RPMI7951 (cell line): Measurements from ENCODE around the gene ITSN1. TPM values are rescaled to one million over a fixed set of nuclear protein-coding genes. Genes with fewer than 3 reads are reported as not detected.
A peak's percentile ranks its signal among the peaks of the same experiment; 100 is the strongest.
"Not testable (repeated sequence)": the region's sequence is repeated elsewhere in the genome, so short reads cannot be mapped to it uniquely, and the experiment has no call there.

Experiments used
- DNase-seq: peaks from one replicate; pipeline ENCODE4 v3.0.0-alpha.2; 2012; ENCODE audit warnings: low read depth
- total RNA-seq: library from RNA; depleted of rRNA; stranded (reverse); fragments of >200 nt; shearing (Covaris generic); gene quantifications from 2 replicates; pipeline ENCODE4 v1.2.3, GENCODE V29; 2014; rRNA removed

The ITSN1 gene
- total RNA-seq = 25.8 and 32.0 TPM in 2 replicates

GRCh38 chr21:33642027-33642895, at the start of gene ITSN1:
TSS of gene ITSN1 (plus strand) at chr21:33642501. CDS start at chr21:33718829, 76,328 bp downstream.
- DNase-seq = peak; percentile 98

GRCh38 chr21:33598051-33598450, 44.2 kb upstream of the ITSN1 start:
- no peak for DNase-seq

- DNase-seq = peak; percentile 29
These were observed 33.7 kb upstream of the ITSN1 start for GRCh38 chr21:33608559-33608958.

GRCh38 chr21:33611006-33611744, 31.1 kb upstream of the ITSN1 start:
- no peak for DNase-seq

- DNase-seq = not testable (repeated sequence)
These were observed 24.7 kb upstream of the ITSN1 start for GRCh38 chr21:33617565-33617964.

- no peak for DNase-seq
These were observed 23.9 kb upstream of the ITSN1 start for GRCh38 chr21:33618407-33618806.

GRCh38 chr21:33619726-33620125, 22.6 kb upstream of the ITSN1 start:
- no peak for DNase-seq

- DNase-seq = no peak
These were observed 20.0 kb upstream of the ITSN1 start for GRCh38 chr21:33622253-33622652.

- not testable (repeated sequence) for DNase-seq
These were observed 16.1 kb upstream of the ITSN1 start for GRCh38 chr21:33626151-33626550.

GRCh38 chr21:33634254-33634653, 8.0 kb upstream of the ITSN1 start:
- DNase-seq = no peak

GRCh38 chr21:33640697-33641351, 1.5 kb upstream of the ITSN1 start:
- peak; percentile 27 for DNase-seq

GRCh38 chr21:33641352-33642026, 812 bp upstream of the ITSN1 start, which contains the start of gene CRYZL1:
TSS of gene CRYZL1 (minus strand) at chr21:33641741. CDS start at chr21:33631551, 10,190 bp downstream.
- DNase-seq = peak; percentile 99

- peak; percentile 16 for DNase-seq
These were observed 776 bp downstream of the ITSN1 start for GRCh38 chr21:33642896-33643657.

- peak; percentile 30 for DNase-seq
These were observed 1.5 kb downstream of the ITSN1 start for GRCh38 chr21:33643658-33644311.

GRCh38 chr21:33644383-33645074, 2.2 kb downstream of the ITSN1 start:
- no peak for DNase-seq

GRCh38 chr21:33645730-33646129, 3.4 kb downstream of the ITSN1 start:
- no peak for DNase-seq

GRCh38 chr21:33647587-33647986, 5.3 kb downstream of the ITSN1 start:
- DNase-seq = no peak

- DNase-seq = no peak
These were observed 6.3 kb downstream of the ITSN1 start for GRCh38 chr21:33648555-33648954.

- no peak for DNase-seq
These were observed 7.9 kb downstream of the ITSN1 start for GRCh38 chr21:33650230-33650629.
